ENCODE data around the gene CEP76.

CEP76 gene

DNA sequence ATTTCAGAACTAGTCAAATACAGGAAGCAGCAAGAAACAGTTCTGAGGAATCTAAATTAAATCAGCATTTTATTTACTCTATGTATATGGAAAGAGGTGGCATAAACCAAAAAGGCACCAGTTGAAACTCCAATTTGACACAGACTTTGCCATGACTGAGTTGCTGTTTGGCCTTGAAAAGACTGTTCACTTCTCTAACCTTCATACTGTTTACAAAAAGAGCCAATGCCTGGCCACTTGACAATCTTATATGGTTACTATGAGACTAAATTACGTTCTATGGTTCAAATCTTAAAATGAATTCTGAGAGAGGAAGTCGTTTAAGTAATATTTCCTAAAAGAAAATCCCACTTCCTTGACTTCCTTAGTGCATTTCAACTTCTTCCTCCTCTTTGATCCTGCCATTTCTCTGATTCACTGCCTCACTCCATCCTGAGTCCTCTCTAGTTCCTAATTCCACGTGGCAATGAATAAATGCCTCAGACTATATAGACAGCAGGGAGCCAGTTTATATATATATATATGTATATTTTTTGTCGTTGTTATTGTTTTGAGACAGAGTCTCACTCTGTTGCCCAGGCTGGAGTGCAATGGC lies 13.2 kb downstream of the CEP76 start:
- TF ChIP-seq, protein P1, sequence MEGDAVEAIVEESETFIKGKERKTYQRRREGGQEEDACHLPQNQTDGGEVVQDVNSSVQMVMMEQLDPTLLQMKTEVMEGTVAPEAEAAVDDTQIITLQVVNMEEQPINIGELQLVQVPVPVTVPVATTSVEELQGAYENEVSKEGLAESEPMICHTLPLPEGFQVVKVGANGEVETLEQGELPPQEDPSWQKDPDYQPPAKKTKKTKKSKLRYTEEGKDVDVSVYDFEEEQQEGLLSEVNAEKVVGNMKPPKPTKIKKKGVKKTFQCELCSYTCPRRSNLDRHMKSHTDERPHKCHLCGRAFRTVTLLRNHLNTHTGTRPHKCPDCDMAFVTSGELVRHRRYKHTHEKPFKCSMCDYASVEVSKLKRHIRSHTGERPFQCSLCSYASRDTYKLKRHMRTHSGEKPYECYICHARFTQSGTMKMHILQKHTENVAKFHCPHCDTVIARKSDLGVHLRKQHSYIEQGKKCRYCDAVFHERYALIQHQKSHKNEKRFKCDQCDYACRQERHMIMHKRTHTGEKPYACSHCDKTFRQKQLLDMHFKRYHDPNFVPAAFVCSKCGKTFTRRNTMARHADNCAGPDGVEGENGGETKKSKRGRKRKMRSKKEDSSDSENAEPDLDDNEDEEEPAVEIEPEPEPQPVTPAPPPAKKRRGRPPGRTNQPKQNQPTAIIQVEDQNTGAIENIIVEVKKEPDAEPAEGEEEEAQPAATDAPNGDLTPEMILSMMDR (IDR thresholded peaks at IDR 0.05; ENCODE audit: borderline replicate concordance, control extremely low read depth, extremely low read depth, insufficient read depth, missing control alignments) = no peak
- in situ Hi-C loops (cut with MboI; ENCODE audit: low sequenced_read_pairs, unreplicated experiment) = no loop called here
- no peak for DNase-seq (ENCODE audit: low spot score)

DNA sequence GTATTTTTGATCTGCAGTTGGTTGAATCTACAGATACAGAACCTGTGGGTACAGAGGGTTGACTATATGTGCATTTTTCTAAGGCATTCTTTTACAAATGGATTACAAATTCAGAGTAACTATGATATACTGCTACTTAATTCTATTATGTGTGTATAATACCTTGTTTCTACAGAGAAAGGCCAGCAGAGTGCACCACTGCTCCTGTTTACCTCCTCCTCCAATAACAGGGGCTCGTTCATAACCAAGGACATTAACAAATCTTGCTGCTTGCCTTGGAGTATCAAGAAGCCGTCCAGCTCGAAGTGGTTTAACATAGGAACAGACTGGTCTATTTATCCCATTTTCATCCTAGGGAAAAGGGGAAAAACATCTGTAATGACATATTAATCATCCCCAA lies 16.4 kb downstream of the CEP76 start:
- in situ Hi-C loops (cut with MboI; ENCODE audit: low sequenced_read_pairs, unreplicated experiment) = no loop called here

DNA sequence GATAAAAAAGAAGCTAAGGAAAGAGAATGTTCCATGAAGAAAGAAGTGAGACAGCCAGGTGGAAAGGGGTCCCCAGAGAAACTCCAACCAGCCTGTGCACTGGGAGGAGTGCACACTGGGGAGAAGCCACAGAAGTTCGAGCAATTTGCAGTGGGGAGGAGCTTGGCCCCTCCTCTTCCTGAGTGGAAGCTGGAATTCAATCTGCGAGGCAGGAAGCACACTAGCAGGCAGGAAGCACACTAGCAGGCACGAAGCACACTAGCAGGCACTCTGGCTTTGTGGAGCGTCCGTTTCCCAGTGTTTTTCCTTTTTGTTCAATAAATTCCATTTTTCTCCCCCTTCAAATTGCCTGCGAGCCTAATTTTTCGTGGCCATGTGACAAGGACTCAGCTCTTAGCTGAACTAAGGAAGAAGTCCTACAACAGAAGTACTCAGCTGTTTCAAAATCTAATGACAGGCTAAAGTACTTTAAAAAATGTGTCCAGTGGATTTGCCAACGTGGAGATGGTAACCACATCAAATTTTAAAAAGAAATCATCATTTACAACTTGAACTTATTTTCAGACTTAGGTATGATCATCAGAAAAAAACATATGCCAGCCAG lies 23.2 kb downstream of the CEP76 start:
- TF ChIP-seq, protein P1 (IDR thresholded peaks at IDR 0.05; ENCODE audit: borderline replicate concordance, control extremely low read depth, extremely low read depth, insufficient read depth, missing control alignments) = no peak
- DNase-seq (ENCODE audit: low spot score) = no peak
- in situ Hi-C loops (cut with MboI; ENCODE audit: low sequenced_read_pairs, unreplicated experiment) = no loop called here

More for the DNA sequence above, 16.4 kb downstream of the CEP76 start:
- TF ChIP-seq, protein P1 (IDR thresholded peaks at IDR 0.05; ENCODE audit: borderline replicate concordance, control extremely low read depth, extremely low read depth, insufficient read depth, missing control alignments) = no peak
- no peak for DNase-seq (ENCODE audit: low spot score)

DNA sequence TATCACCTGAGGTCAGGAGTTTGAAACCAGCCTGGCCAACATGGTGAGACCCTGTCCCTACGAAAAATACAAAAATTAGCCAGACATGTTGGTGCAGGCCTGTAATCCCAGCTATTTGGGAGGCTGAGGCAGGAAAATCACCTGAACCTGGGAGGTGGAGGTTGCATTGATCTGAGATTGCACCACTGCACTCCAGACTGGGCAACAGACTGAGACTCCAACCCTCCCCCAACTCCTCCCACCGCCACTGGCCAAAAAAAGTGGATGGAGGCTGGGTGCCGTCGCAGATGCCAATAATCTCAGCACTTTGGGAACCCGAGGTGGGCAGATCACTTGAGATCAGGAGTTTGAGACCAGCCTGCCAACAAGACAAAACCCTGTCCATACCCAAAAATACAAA lies 34.5 kb downstream of the CEP76 start:
- in situ Hi-C loops (cut with MboI; ENCODE audit: low sequenced_read_pairs, unreplicated experiment) = no loop called here
- TF ChIP-seq, protein P1 (IDR thresholded peaks at IDR 0.05; ENCODE audit: borderline replicate concordance, control extremely low read depth, extremely low read depth, insufficient read depth, missing control alignments) = no peak

DNA sequence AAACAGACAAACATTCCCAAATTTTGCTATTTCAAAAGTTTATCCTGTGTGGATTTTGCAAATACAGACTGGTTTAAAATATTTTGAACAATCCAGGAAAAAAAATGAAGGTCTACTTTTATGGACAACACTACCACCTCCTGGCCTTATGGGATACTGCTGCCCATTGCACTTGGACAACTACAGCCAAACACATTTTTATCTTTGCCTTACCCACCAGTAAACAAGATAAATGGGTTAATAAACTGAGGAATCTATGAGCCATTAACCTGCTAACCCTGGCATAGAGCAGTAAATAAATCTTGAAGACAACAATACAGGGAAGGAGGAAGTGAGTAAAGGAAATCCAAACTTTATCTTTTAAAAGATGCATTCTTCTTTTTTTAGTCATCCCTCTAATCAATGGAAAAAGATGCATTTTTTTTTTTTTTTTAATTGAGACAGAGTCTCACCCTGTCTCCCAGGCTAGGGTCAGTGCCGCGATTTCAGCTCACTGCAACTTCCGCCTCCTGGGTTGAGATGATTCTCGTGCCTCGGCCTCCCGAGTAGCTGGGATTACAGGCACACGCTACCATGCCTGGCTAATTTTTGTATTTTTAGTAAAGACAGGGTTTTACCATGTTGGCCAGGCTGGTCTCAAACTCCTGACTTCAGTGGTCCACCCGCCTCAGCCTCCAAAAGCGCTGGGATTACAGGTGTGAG lies 42.5 kb downstream of the CEP76 start:
- in situ Hi-C loops (cut with MboI; ENCODE audit: low sequenced_read_pairs, unreplicated experiment) = loop anchor here (10.0 kb wide), 1 partner anchor 265 kb away; no protein-coding TSS in a partner anchor
- TF ChIP-seq, protein P1 (IDR thresholded peaks at IDR 0.05; ENCODE audit: borderline replicate concordance, control extremely low read depth, extremely low read depth, insufficient read depth, missing control alignments) = peak; percentile 70
- peak; percentile 73 for DNase-seq (ENCODE audit: low spot score)

More for the DNA sequence above, 34.5 kb downstream of the CEP76 start:
- DNase-seq (ENCODE audit: low spot score) = no peak

DNA sequence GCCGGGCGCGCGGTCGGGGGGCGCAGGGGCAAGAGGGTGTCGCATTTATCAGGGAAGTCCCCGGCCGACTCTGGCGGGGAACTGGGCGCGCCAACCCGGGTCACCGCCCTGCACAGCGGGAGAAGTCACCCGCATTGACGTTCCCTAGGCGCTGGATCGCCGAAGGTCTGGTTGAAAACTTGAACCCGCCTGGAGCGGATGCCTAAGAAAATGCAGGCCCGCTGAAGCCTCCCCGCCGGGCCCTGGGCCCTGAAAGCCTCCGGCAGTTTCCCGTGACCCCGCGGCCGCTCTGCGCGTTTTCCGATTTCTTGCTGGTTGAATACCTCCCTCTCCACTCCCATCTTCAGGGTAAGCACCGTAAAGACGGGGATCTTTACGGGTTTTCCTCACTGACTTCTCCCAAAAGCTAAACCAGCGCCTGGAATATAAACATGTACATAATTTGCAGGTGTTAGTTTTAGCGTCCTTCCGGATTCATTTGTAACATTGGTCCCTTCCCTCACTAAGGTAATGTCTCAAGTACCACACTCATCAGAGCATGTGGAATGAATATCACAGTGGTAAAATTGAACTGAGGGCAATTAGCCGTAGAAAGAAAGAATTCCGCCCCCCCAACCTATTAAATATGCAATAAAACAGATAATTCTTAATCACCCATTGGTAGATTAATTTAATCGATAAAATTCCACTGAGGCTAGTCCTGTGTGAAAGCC lies 43.9 kb downstream of the CEP76 start:
- in situ Hi-C loops (cut with MboI; ENCODE audit: low sequenced_read_pairs, unreplicated experiment) = loop anchor here (10.0 kb wide), 1 partner anchor 264 kb away; no protein-coding TSS in a partner anchor

More for the DNA sequence above, 43.9 kb downstream of the CEP76 start:
- DNase-seq (ENCODE audit: low spot score) = no peak
- TF ChIP-seq, protein P1 (IDR thresholded peaks at IDR 0.05; ENCODE audit: borderline replicate concordance, control extremely low read depth, extremely low read depth, insufficient read depth, missing control alignments) = no peak
